NCI-H774 (cell line): Measurements from ENCODE around the gene MYBL2.
"Not testable (repeated sequence)": the region's sequence is repeated elsewhere in the genome, so short reads cannot be mapped to it uniquely, and the experiment has no call there.

Experiments
- DNase-seq: peaks from one replicate; lab custom pipeline; 2025; lab: John Stamatoyannopoulos, UW

Gene MYBL2

DNA sequence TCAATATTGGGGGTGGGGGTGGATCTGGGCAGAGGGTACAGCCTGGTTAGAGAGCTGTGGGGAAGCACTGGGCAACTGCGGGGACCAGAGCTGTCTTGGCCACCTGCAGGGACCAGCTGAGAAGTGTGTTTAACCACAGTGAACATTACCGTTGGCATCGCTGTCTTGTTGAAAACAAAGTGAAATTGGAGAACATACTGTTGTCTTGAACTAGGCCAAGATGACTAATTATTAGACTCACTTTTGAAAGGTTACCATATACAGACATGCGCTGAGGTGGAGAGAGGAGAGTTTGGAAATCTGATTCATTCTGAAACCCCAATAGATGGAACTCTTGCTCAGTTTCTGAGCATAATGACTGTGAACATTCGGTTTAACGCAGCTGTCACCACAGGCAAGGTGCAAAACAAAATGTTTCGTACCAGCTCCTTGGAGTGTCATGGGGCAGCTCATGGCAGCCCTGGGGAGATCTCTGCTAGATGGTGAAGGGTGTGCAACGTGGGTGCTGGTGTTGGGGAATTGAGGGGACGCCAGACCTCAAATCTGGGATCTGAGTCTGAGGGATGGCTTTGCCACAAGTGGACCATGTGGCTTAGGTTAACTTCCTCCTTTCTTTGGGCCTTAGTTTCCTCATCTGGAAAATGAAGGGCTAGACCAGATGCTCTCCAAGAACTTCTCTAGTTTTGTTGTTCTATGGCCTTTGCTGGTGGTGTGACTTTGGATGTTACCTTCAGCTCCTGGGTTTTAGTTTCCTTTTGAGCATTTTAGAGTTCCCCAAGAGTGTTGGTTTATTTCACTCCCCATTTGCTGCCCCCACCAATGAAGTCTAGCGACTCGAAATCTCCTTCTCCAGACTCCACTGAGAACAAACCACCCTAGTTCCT is 84.5 kb downstream of the MYBL2 start:
- DNase-seq, result no peak

DNA sequence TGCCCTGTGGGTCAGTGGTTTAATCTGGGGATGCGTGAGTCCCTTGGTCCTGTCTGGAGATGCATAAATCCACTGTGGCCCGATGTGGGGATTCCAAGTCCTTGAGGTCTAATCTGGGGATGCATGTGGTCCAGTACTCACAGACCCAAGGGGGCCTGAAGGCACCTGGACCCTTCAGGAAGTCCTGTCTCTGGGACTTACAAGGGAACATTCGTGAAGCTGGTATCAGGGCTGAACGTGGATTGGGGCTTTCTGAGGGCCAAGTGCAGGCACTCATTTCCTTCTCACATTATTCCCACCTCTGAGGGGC is 85.1 kb downstream of the MYBL2 start:
- no peak for DNase-seq

DNA sequence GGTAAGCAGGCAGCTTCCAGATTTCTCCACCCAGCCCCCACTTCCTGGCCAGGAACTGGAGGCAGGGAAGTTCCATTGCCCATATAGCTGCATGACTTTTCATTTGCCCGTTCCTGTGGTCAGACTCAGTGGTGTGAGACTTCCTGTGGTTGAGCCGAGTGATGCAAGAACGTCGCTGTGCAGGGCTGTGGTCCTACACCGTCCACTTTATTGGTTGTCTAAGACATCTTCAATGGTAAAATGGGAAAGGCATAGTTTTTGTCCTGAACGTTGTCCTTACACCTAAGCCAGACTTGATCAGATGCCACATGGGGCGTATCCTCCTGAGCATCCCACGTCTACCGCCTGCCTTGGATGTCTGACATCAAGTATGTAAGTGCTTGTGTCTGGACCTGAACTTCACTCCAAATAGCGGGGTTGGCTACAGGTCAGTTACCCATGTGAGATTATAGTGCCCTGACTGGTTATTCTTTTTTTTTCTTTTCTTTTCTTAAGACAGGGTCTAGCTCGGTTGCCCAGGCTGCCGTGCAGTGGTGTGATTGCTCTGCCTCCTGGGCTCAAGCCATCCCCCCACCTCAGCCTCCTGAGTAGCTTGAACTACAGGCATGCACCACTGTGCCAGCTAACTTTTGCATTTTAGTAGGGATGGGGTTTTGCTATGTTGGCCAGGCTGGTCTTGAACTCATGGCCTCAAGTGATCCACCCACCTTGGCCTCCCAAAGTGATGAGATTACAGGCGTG is 85.8 kb downstream of the MYBL2 start:
- no peak for DNase-seq

DNA sequence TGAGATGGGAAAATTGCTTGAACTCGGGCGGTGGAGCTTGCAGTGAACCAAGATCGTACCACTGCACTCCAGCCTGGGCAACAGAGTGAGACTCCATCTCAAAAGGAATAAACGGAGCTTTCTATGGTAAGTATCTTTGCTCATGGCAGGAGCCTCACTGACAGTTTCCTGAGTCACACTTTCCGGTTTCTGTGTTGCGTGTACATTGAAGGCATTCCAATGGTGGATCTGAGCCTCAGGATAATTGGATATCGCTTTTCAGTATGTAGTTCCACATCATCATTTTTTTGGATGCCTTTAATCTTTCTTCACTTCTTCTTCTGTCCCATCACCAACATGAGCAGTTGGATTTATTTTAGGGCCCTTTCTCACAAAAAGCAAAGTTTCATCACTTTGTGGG is 88.5 kb downstream of the MYBL2 start:
- no peak for DNase-seq

DNA sequence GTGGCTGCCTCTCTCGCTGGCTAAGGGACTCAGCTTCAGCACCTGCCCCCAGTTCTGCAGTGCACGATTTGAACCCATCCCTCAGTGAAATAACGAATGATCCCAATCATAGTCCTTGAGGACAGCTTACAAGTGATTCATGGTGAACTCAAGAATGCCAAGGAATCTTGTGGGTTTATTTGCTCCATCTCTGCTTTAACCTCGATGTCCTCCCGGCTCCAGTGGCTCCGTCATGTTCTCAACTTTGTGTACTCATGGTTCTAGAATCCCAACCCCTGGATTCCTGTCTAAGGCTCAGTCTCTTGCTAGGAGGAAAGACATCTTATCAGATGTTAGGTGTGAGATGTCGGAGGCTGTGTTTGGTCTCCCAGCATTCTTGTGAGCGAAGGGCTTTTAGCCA is 88.9 kb downstream of the MYBL2 start:
- no peak for DNase-seq

DNA sequence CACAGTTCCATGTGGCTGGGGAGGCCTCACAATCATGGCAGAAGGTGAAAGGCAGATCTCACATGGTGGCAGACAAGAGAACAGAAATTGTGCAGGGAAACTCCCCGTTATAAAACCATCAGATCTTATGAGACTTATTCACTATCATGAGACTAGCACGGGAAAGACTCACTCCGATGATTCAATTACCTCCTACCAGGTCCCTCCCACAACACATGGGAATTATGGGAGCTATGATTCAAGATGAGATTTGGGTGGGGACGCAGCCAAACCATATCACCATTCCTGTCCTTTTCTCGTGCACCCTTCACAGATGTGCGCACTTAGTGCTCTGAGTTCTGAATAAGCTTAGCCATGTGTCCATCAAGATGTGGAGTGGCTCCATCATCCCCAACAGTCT is 91.0 kb downstream of the MYBL2 start:
- not testable (repeated sequence) for DNase-seq

DNA sequence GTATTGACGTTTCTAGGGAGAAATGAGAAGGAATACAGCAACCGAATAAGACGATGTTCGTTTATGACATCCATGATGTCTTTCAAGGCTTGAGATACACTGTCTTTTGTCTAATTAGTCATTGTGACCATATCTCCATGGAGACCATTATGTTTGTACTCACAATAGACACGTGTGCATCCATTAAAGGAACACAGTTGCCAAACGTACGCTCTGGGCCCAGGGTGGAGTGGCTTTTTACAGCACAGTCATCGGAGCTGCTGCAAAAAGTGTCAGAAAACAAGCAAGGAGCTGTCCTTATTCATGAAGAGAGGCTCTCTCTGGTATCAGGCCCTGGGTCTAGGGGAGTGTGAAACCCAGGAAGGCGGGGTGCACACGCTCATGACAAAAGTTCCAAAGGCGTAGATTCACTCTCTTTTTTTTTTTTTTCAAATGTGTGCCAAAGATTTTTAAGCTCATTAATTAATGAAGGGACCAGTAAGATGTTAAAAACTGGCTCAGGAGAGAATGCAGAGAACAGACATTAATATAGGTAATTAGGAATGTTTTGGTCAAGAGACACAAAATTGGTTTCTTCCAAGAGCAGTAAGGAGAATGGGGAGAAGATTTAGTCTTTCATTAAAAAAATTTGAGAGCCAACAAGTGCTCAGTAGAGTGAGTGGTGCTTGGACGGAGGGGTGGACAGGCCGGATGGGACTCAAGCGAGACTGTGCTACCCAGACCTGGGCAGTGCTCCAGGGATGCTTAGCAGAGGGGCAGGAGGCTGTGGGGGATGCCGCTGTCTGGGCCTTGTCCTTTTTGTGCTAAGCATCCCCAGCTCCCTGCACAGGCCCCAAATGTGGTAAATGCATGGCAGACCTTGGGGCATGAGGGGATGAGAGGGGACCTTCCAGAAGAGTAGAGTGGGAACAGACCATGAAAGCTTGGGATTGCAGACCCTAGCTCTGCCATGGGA is 94.7 kb downstream of the MYBL2 start:
- DNase-seq, result peak; percentile 70

DNA sequence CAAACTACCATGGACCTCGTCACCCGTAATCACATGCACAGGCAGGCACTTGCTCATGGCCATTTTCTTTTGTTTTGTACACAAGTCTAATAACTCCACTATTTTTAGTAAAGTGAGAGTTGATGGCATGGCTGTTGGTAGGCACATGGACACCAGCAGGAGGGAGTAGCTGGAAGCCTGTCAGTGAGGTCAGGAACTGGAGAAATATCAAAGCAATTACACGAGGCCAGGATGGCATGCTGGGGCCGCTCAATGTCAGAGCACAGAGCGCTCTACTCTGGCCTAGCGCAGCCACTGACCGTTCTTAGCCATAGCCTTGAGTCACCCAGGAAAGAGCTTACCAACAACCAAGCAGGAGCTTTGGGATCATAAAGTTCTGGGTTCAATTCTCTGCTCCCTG is 96.0 kb downstream of the MYBL2 start:
- DNase-seq, result no peak

DNA sequence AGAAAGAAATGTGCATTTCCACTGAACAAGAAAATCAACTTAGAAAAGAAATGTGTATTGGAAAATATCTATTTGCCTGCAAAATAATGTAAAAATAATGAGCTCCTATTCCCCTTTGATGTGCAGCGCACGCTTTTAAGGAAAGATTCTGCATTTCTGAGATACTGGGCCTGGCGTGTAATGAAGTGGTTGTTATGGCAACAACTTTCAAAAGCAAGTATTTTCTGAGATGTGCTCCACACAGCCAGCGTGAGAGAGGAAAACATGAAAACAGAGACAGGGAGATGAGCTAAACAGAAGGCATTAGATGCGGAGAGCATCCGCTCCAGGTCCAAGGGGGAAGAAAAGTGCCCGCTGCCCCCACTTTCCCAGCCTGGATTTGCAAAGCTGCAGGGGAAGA is 99.0 kb downstream of the MYBL2 start:
- DNase-seq, result no peak
